Liver (tissue), 3 donors: Measurements from ENCODE around the gene NPTX2.

ENCODE experiments used
- EGR1 ChIP-seq, 2 donors: IDR thresholded peaks; 2 replicates each; pipeline ENCODE4 v1.6.1; 2016 to 2018; ENCODE audit warnings: antibody characterized with exemption in 2 of 2, low read depth in 2 of 2
- JUND ChIP-seq, 2 donors: IDR thresholded peaks; 2 replicates each; pipeline ENCODE4 v1.6.1; 2016; ENCODE audit warnings: antibody characterized with exemption in 2 of 2
- RAD21 ChIP-seq, 2 donors: IDR thresholded peaks; 2 replicates each; pipeline ENCODE4 v1.6.1; 2016; ENCODE audit warnings: antibody characterized with exemption in 2 of 2, mild to moderate bottlenecking in 2 of 2
- TAF1 ChIP-seq: conservative IDR thresholded peaks from 2 replicates; pipeline ENCODE4 v1.6.1; 2016; ENCODE audit warnings: antibody characterized with exemption, mild to moderate bottlenecking
- TF ChIP-seq, protein P1 (sequence below): fragments of 150-350 bp; IDR thresholded peaks from 2 replicates; pipeline ENCODE4 v1.5.1; 2017; ENCODE audit warnings: improper control_type of control experiment, low read depth, low read length; ENCODE audit not compliant: missing input control
- TF ChIP-seq, protein P2 (sequence below): IDR thresholded peaks from 2 replicates; pipeline ENCODE4 v1.6.1; 2016; ENCODE audit warnings: antibody characterized with exemption
- TF ChIP-seq, protein P3 (sequence below): IDR thresholded peaks from 2 replicates; pipeline ENCODE4 v1.6.1; 2016; ENCODE audit warnings: antibody characterized with exemption, mild to moderate bottlenecking
- TF ChIP-seq, protein P4 (sequence below): IDR thresholded peaks from 2 replicates; pipeline ENCODE4 v1.6.1; 2016; ENCODE audit warnings: antibody characterized with exemption
- donor health status: healthy.
- donor health status: healthy.

DNA sequence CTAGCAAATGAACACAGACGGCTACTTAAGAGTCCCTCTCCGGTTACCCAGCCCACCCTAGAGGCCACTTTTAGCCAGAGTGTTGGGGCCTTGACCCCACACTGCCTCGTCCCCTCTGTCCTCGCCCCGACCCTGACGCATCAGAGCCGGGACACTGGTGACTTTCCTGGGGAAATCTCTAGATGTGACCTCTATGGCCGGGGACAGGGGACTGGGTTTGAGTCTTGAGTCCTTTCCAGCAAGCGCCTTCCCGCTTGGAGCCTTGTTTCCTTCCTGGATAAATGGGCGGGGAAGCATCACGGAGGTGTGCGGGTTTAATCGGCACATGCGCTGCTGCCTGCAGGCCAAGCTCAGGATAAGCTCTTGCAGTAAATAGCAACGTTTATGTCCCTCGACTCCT lies 40.7 kb downstream of the NPTX2 start:
- TF ChIP-seq, protein P1, sequence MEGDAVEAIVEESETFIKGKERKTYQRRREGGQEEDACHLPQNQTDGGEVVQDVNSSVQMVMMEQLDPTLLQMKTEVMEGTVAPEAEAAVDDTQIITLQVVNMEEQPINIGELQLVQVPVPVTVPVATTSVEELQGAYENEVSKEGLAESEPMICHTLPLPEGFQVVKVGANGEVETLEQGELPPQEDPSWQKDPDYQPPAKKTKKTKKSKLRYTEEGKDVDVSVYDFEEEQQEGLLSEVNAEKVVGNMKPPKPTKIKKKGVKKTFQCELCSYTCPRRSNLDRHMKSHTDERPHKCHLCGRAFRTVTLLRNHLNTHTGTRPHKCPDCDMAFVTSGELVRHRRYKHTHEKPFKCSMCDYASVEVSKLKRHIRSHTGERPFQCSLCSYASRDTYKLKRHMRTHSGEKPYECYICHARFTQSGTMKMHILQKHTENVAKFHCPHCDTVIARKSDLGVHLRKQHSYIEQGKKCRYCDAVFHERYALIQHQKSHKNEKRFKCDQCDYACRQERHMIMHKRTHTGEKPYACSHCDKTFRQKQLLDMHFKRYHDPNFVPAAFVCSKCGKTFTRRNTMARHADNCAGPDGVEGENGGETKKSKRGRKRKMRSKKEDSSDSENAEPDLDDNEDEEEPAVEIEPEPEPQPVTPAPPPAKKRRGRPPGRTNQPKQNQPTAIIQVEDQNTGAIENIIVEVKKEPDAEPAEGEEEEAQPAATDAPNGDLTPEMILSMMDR: no peak
- TF ChIP-seq, protein P2, sequence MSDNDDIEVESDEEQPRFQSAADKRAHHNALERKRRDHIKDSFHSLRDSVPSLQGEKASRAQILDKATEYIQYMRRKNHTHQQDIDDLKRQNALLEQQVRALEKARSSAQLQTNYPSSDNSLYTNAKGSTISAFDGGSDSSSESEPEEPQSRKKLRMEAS: no peak
- TF ChIP-seq EGR1 (IDR thresholded peaks at IDR 0.05; ENCODE audit: low read depth in 2 of 2) (no peak), JUND (IDR thresholded peaks at IDR 0.05) (no peak), TAF1 (no peak), RAD21 (IDR thresholded peaks at IDR 0.05) (no peak)
- TF ChIP-seq, protein P3, sequence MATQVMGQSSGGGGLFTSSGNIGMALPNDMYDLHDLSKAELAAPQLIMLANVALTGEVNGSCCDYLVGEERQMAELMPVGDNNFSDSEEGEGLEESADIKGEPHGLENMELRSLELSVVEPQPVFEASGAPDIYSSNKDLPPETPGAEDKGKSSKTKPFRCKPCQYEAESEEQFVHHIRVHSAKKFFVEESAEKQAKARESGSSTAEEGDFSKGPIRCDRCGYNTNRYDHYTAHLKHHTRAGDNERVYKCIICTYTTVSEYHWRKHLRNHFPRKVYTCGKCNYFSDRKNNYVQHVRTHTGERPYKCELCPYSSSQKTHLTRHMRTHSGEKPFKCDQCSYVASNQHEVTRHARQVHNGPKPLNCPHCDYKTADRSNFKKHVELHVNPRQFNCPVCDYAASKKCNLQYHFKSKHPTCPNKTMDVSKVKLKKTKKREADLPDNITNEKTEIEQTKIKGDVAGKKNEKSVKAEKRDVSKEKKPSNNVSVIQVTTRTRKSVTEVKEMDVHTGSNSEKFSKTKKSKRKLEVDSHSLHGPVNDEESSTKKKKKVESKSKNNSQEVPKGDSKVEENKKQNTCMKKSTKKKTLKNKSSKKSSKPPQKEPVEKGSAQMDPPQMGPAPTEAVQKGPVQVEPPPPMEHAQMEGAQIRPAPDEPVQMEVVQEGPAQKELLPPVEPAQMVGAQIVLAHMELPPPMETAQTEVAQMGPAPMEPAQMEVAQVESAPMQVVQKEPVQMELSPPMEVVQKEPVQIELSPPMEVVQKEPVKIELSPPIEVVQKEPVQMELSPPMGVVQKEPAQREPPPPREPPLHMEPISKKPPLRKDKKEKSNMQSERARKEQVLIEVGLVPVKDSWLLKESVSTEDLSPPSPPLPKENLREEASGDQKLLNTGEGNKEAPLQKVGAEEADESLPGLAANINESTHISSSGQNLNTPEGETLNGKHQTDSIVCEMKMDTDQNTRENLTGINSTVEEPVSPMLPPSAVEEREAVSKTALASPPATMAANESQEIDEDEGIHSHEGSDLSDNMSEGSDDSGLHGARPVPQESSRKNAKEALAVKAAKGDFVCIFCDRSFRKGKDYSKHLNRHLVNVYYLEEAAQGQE: no peak
- TF ChIP-seq, protein P4, sequence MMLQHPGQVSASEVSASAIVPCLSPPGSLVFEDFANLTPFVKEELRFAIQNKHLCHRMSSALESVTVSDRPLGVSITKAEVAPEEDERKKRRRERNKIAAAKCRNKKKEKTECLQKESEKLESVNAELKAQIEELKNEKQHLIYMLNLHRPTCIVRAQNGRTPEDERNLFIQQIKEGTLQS: no peak
